ENCODE data around the gene VKORC1. TPM values are rescaled to one million over a fixed set of nuclear protein-coding genes. Genes with fewer than 3 reads are reported as not detected.
"Not testable (repeated sequence)": the region's sequence is repeated elsewhere in the genome, so short reads cannot be mapped to it uniquely, and the experiment has no call there.

The VKORC1 gene
- 22.3 TPM for total RNA-seq

GRCh38 chr16:31094424-31095120 lies at the start of gene VKORC1:
TSS of gene VKORC1 (minus strand) at chr16:31094797. CDS start at chr16:31094729, 68 bp downstream.
- ATAC-seq: peak; percentile 92

GRCh38 chr16:31143694-31144148 lies 49.1 kb upstream of the VKORC1 start:
- no peak for ATAC-seq

- ATAC-seq: no peak
Observed at GRCh38 chr16:31143011-31143693, 48.6 kb upstream of the VKORC1 start.

GRCh38 chr16:31142109-31143010 lies 47.8 kb upstream of the VKORC1 start:
- peak; percentile 93 for ATAC-seq

GRCh38 chr16:31141489-31142108 lies 47.0 kb upstream of the VKORC1 start:
- peak; percentile 3 for ATAC-seq

GRCh38 chr16:31141071-31141469 lies 46.5 kb upstream of the VKORC1 start:
- not testable (repeated sequence) for ATAC-seq

- peak; percentile 41 for ATAC-seq
Observed at GRCh38 chr16:31138621-31139578, 44.3 kb upstream of the VKORC1 start.

GRCh38 chr16:31136822-31137499 lies 42.4 kb upstream of the VKORC1 start:
- ATAC-seq: not testable (repeated sequence)

- ATAC-seq: no peak
Observed at GRCh38 chr16:31136287-31136662, 41.7 kb upstream of the VKORC1 start.

- peak; percentile 74 for ATAC-seq
Observed at GRCh38 chr16:31135535-31136286, 41.1 kb upstream of the VKORC1 start, which contains the start of gene PRSS8. TSS of gene PRSS8 (minus strand) at chr16:31135727. CDS start at chr16:31135498, 229 bp downstream.

GRCh38 chr16:31134625-31135534 lies 40.3 kb upstream of the VKORC1 start:
- peak; percentile 30 for ATAC-seq

GRCh38 chr16:31134091-31134571 lies 39.5 kb upstream of the VKORC1 start:
- no peak for ATAC-seq

- ATAC-seq: no peak
Observed at GRCh38 chr16:31133046-31133501, 38.5 kb upstream of the VKORC1 start.

GRCh38 chr16:31132303-31132979 lies 37.8 kb upstream of the VKORC1 start:
- no peak for ATAC-seq

GRCh38 chr16:31131841-31132271 lies 37.3 kb upstream of the VKORC1 start:
- peak; percentile 15 for ATAC-seq

- ATAC-seq: no peak
Observed at GRCh38 chr16:31131416-31131815, 36.8 kb upstream of the VKORC1 start.

- ATAC-seq: peak; percentile 74
Observed at GRCh38 chr16:31130899-31131298, 36.3 kb upstream of the VKORC1 start.

Data from esophagus mucosa (tissue), 1 donor.